ENCODE measurements around the gene ELFN1. TPM values are rescaled to one million over a fixed set of nuclear protein-coding genes. Genes with fewer than 3 reads are reported as not detected.
A peak's percentile ranks its signal among the peaks of the same experiment; 100 is the strongest.
"Not testable (repeated sequence)": the region's sequence is repeated elsewhere in the genome, so short reads cannot be mapped to it uniquely, and the experiment has no call there.

The ELFN1 gene
- total RNA-seq, 2 experiments from 2014 or later, result 0.20 to 0.36 TPM

- no peaks in the 10 kb centered on the region for H3K36me3 Mint-ChIP-seq (ENCODE audit: low read depth)
- H3K4me1 Mint-ChIP-seq (ENCODE audit: low read depth), result peaks cover 3% of the 10 kb centered on the region
- intact Hi-C loops (cut with micrococcal nuclease), result no loop called here
- no peak overlapping the region for H3K27ac Mint-ChIP-seq
- TF ChIP-seq, protein P1, sequence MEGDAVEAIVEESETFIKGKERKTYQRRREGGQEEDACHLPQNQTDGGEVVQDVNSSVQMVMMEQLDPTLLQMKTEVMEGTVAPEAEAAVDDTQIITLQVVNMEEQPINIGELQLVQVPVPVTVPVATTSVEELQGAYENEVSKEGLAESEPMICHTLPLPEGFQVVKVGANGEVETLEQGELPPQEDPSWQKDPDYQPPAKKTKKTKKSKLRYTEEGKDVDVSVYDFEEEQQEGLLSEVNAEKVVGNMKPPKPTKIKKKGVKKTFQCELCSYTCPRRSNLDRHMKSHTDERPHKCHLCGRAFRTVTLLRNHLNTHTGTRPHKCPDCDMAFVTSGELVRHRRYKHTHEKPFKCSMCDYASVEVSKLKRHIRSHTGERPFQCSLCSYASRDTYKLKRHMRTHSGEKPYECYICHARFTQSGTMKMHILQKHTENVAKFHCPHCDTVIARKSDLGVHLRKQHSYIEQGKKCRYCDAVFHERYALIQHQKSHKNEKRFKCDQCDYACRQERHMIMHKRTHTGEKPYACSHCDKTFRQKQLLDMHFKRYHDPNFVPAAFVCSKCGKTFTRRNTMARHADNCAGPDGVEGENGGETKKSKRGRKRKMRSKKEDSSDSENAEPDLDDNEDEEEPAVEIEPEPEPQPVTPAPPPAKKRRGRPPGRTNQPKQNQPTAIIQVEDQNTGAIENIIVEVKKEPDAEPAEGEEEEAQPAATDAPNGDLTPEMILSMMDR (IDR thresholded peaks at IDR 0.05), result no peak
- POLR2A ChIA-PET, result no interaction called here
- ATAC-seq (no peak), DNase-seq (no peak)
- H3K27me3 Mint-ChIP-seq, result no peaks in the 10 kb centered on the region
- H3K9me3 Mint-ChIP-seq, result no peaks in the 10 kb centered on the region
- CTCF ChIA-PET, result no interaction called here
- no peak overlapping the region for H3K4me3 Mint-ChIP-seq
Measured at GRCh38 chr7:1715331-1715625, 45.2 kb downstream of the ELFN1 start.

- CTCF ChIA-PET, result no interaction called here
- no peak overlapping the region for H3K27ac Mint-ChIP-seq
- TF ChIP-seq, protein P1 (IDR thresholded peaks at IDR 0.05), result no peak
- no peaks in the 10 kb centered on the region for H3K36me3 Mint-ChIP-seq (ENCODE audit: low read depth)
- H3K4me1 Mint-ChIP-seq (ENCODE audit: low read depth), result peaks cover 3% of the 10 kb centered on the region
- H3K27me3 Mint-ChIP-seq, result no peaks in the 10 kb centered on the region
- no peak for DNase-seq
- ATAC-seq, result no peak
- H3K9me3 Mint-ChIP-seq, result no peaks in the 10 kb centered on the region
- POLR2A ChIA-PET, result no interaction called here
- intact Hi-C loops (cut with micrococcal nuclease), result no loop called here
- H3K4me3 Mint-ChIP-seq, result no peak overlapping the region
Measured at GRCh38 chr7:1715671-1716074, 45.6 kb downstream of the ELFN1 start.

DNA sequence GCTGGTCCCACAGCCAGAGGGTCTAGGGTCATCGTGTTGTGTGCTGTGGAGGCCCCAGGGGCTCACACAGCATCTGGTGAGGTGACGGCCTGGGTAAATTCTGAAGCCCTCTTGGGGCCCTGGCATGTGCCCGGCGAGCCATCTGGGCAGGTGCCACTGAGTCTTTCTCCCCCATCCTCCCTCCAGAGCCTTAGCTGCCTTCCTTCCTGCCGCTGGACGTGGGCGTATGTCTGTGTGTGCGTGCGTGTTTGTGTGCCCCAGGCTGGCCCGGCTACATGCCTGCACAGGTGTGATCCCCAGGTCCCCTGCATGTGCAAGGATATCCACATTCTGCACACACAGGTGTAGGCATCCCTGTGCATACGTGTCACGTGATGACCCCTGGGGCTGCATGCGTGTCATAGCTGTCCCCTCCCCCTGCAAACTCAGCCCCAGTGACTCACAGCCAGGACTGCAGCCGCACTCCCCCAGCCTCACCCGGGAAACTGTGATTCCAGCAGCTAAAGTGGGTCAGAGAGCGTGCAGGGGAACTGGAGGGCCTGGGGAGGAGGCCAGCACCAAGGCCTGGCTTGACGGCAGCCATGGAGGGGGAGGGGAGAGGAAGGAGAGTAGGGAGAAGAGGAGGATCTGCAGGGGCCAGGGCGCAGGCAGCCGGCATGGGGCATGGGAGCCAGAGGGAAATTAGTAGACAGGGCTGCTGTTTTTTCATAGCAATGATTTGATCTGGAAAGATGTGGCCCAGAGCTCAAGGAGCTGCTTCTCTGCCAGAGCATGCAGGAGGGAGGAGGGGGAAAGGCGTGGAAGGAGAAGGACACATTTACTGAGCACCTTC is 46.4 kb downstream of the ELFN1 start:
- H3K27me3 Mint-ChIP-seq, result no peaks in the 10 kb centered on the region
- no peak overlapping the region for H3K27ac Mint-ChIP-seq
- ChIA-PET POLR2A (no interaction called here), CTCF (no interaction called here)
- TF ChIP-seq, protein P1 (IDR thresholded peaks at IDR 0.05), result no peak
- peaks cover 3% of the 10 kb centered on the region for H3K4me1 Mint-ChIP-seq (ENCODE audit: low read depth)
- ATAC-seq (no peak), DNase-seq (peak; percentile 21)
- H3K36me3 Mint-ChIP-seq (ENCODE audit: low read depth), result no peaks in the 10 kb centered on the region
- intact Hi-C loops (cut with micrococcal nuclease), result no loop called here
- no peaks in the 10 kb centered on the region for H3K9me3 Mint-ChIP-seq
- H3K4me3 Mint-ChIP-seq, result no peak overlapping the region

DNA sequence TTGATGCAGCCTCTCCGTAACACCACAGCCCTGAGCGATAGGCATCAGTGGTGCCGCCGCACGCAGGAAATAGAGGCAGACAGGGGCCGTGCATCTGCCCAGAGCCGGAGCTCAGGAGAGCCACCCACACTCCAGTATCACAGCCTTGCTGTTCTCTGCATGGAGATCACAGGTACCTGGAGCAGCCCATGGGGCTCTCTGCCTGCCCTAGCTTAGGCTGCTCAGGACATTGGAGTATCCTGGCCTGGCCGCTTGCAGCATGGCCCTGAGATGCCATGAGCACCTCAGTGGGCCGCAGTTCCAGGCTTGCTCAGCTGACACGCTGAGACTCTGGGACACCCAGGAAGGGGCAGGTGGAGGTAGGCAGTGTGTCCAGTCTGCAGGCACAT is 47.0 kb downstream of the ELFN1 start:
- no peaks in the 10 kb centered on the region for H3K9me3 Mint-ChIP-seq
- ATAC-seq, result no peak
- H3K27me3 Mint-ChIP-seq, result no peaks in the 10 kb centered on the region
- H3K27ac Mint-ChIP-seq, result no peak overlapping the region
- CTCF ChIA-PET, result no interaction called here
- no peaks in the 10 kb centered on the region for H3K36me3 Mint-ChIP-seq (ENCODE audit: low read depth)
- TF ChIP-seq, protein P1 (IDR thresholded peaks at IDR 0.05), result no peak
- no peak overlapping the region for H3K4me3 Mint-ChIP-seq
- H3K4me1 Mint-ChIP-seq (ENCODE audit: low read depth), result peaks cover 3% of the 10 kb centered on the region
- POLR2A ChIA-PET, result no interaction called here
- intact Hi-C loops (cut with micrococcal nuclease), result no loop called here
- DNase-seq, result no peak

- CTCF ChIA-PET, result interaction anchor here (1.0 to 1.3 kb wide), 2 partner anchors 8 to 11 kb away, joined by 3 read pairs; no protein-coding TSS in a partner anchor
- ATAC-seq, result no peak
- POLR2A ChIA-PET, result interaction anchor here (0.6 kb wide), 1 partner anchor 320 kb away, joined by 3 read pairs; no protein-coding TSS in a partner anchor
- DNase-seq, result no peak
- Mint-ChIP-seq H3K4me3 (no peak overlapping the region), H3K27ac (no peak overlapping the region), H3K9me3 (no peaks in the 10 kb centered on the region), H3K4me1 (ENCODE audit: low read depth) (peaks cover 3% of the 10 kb centered on the region), H3K36me3 (ENCODE audit: low read depth) (no peaks in the 10 kb centered on the region), H3K27me3 (no peaks in the 10 kb centered on the region)
- TF ChIP-seq, protein P1 (IDR thresholded peaks at IDR 0.05), result no peak
- intact Hi-C loops (cut with micrococcal nuclease), result no loop called here
Measured at GRCh38 chr7:1717903-1718676, 48.0 kb downstream of the ELFN1 start.

DNA sequence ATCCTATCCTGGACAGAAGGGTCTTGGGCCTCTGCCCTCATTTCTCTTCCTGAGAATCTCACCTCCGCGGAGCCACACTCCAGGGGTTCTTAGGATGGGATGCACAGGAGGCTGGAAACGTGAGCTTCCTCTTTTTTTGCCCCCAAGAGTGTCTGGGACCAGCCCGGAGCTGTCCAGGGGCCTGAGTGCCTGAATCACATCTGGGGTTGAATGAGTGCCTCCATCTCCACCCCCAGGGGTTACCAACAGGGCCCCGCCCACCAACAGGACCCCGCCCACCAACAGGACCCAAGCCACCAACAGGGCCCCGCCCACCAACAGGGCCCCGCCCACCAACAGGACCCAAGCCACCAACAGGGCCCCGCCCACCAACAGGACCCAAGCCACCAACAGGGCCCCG is 48.8 kb downstream of the ELFN1 start:
- H3K9me3 Mint-ChIP-seq; H3K36me3 Mint-ChIP-seq (ENCODE audit: low read depth); POLR2A ChIA-PET; intact Hi-C loops (cut with micrococcal nuclease); H3K4me3 Mint-ChIP-seq; ATAC-seq; H3K4me1 Mint-ChIP-seq (ENCODE audit: low read depth); H3K27me3 Mint-ChIP-seq; H3K27ac Mint-ChIP-seq; DNase-seq: not testable (repeated sequence)
- CTCF ChIA-PET, result interaction anchor here (1.3 kb wide), 1 partner anchor 11 kb away, joined by 3 read pairs; no protein-coding TSS in a partner anchor

DNA sequence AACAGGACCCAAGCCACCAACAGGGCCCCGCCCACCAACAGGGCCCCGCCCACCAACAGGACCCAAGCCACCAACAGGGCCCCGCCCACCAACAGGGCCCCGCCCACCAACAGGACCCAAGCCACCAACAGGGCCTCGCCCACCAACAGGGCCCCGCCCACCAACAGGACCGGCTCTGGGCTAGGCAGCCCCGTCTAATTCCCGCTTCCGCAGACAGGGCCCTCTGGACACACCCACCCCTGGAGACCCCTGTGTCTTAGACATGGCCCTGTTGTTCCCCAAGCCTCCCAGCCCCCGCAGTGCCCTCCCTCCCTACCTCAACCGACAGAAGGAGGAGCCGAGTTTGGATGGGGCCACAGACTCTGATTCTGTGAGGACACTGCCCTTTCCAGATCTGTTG is 49.2 kb downstream of the ELFN1 start:
- POLR2A ChIA-PET; ATAC-seq; H3K4me1 Mint-ChIP-seq (ENCODE audit: low read depth); intact Hi-C loops (cut with micrococcal nuclease); DNase-seq; H3K9me3 Mint-ChIP-seq; H3K27me3 Mint-ChIP-seq; H3K27ac Mint-ChIP-seq; H3K36me3 Mint-ChIP-seq (ENCODE audit: low read depth); H3K4me3 Mint-ChIP-seq: not testable (repeated sequence)
- CTCF ChIA-PET, result interaction anchor here (1.3 kb wide), 1 partner anchor 12 kb away, joined by 3 read pairs; no protein-coding TSS in a partner anchor

Data from activated CD8-positive, alpha-beta T cell treated with anti-CD3 and anti-CD28 coated beads for 36 hours (primary cell).